OCI-LY7 (cell line): ENCODE measurements around the gene GGA2.
A peak's percentile ranks its signal among the peaks of the same experiment; 100 is the strongest.

Source experiments
- CTCF ChIP-seq: fragments of 200-600 bp; sonication (generic); conservative IDR thresholded peaks from 2 replicates; pipeline ENCODE4 v1.5.1; 2014; ENCODE audit warnings: mild to moderate bottlenecking, antibody characterized with exemption, low read length, moderate library complexity, mixed read lengths
- EZH2phosphoT487 ChIP-seq: fragments of 200-600 bp; sonication (generic); IDR thresholded peaks from 2 replicates; pipeline ENCODE4 v1.6.1; 2018; ENCODE audit warnings: low read depth, borderline replicate concordance, mild to moderate bottlenecking, mixed run types, antibody characterized with exemption, low read length, moderate library complexity, mixed read lengths

- TF ChIP-seq CTCF (peak; percentile 43; the same call in 1 of the 2 replicates), EZH2phosphoT487 (no peak)
Observed at GRCh38 chr16:23500212-23500861, 10.0 kb downstream of the GGA2 start.
